ENCODE data around the gene SLC39A7. TPM values are rescaled to one million over a fixed set of nuclear protein-coding genes. Genes with fewer than 3 reads are reported as not detected.

The SLC39A7 gene
- total RNA-seq, 4 donors from 2014 or later, result 54.6 to 79.9 (median 66.4) TPM

GRCh38 chr6:33189625-33190448, 10.8 kb upstream of the SLC39A7 start:
- no peak for ATAC-seq
- H3K36me3 ChIP-seq, result peaks cover 0 to 10% of the 10 kb centered on the region in 2 donors
- TF ChIP-seq POLR2A (IDR thresholded peaks at IDR 0.05) (no peak), EP300 (IDR thresholded peaks at IDR 0.05) (no peak), CTCF (IDR thresholded peaks at IDR 0.05) (no peak), POLR2AphosphoS5 (IDR thresholded peaks at IDR 0.05) (no peak)
- 37 to 100% methylated on average over 1 to 4 of the region's 7 CpGs for WGBS, 2 donors (ENCODE audit: low coverage in 1 of 2)
- H3K4me3 ChIP-seq, result no peak overlapping the region
- no peaks in the 10 kb centered on the region for H3K9me3 ChIP-seq
- H3K27ac ChIP-seq, result no peak overlapping the region
- peaks cover 51% of the 10 kb centered on the region for H3K27me3 ChIP-seq
- peaks cover 0 to 21% (median 9%) of the 10 kb centered on the region in 3 donors for H3K4me1 ChIP-seq

- Histone ChIP-seq H3K27ac (no peak overlapping the region), H3K4me1 (peaks cover 0 to 21% (median 9%) of the 10 kb centered on the region in 3 donors), H3K9me3 (no peaks in the 10 kb centered on the region), H3K36me3 (peaks cover 0 to 17% of the 10 kb centered on the region in 2 donors), H3K27me3 (peaks cover 45% of the 10 kb centered on the region), H3K4me3 (no peak overlapping the region)
- TF ChIP-seq EP300 (IDR thresholded peaks at IDR 0.05) (no peak), POLR2A (IDR thresholded peaks at IDR 0.05) (no peak), POLR2AphosphoS5 (IDR thresholded peaks at IDR 0.05) (no peak), CTCF (IDR thresholded peaks at IDR 0.05) (no peak)
- ATAC-seq, result no peak
- 81 to 88% methylated on average over 2 to 8 of the region's 11 CpGs for WGBS, 2 donors (ENCODE audit: low coverage in 1 of 2)
Measured at GRCh38 chr6:33190504-33191107, 10.1 kb upstream of the SLC39A7 start.

- H3K27me3 ChIP-seq, result peaks cover 45% of the 10 kb centered on the region
Measured at GRCh38 chr6:33191383-33192104, 9.1 kb upstream of the SLC39A7 start.

GRCh38 chr6:33192105-33192646, 8.5 kb upstream of the SLC39A7 start, which contains the start of gene COL11A2:
COL11A2 (minus strand) TSS chr6:33192467; CDS start chr6:33192240, 227 bp downstream.
- Histone ChIP-seq H3K9me3 (no peaks in the 10 kb centered on the region), H3K27ac (peak within 1 kb of the TSS in 3 of 4 donors; percentile 48 to 79 (median 72)), H3K4me1 (peaks cover 0 to 22% (median 9%) of the 10 kb centered on the region in 3 donors), H3K27me3 (peaks cover 45% of the 10 kb centered on the region), H3K4me3 (peak within 1 kb of the TSS; percentile 15 to 45), H3K36me3 (peaks cover 0 to 33% of the 10 kb centered on the region in 2 donors)
- no CpG with 5 or more reads among the region's 35 CpGs for WGBS, 2 donors (ENCODE audit: low coverage in 1 of 2)
- TF ChIP-seq POLR2AphosphoS5 (IDR thresholded peaks at IDR 0.05) (no peak), EP300 (IDR thresholded peaks at IDR 0.05) (no peak), POLR2A (IDR thresholded peaks at IDR 0.05) (no peak), CTCF (IDR thresholded peaks at IDR 0.05) (no peak)
- no peak for ATAC-seq

More at GRCh38 chr6:33191383-33192104, 9.1 kb upstream of the SLC39A7 start:
- Histone ChIP-seq H3K27ac (no peak overlapping the region), H3K9me3 (no peaks in the 10 kb centered on the region), H3K36me3 (peaks cover 0 to 27% of the 10 kb centered on the region in 2 donors), H3K4me1 (peaks cover 0 to 21% (median 9%) of the 10 kb centered on the region in 3 donors), H3K4me3 (no peak overlapping the region)
- 83% methylated on average over 1 of the region's 8 CpGs; no CpG with 5 or more reads in 1 of the 2 donors for WGBS, 2 donors (ENCODE audit: low coverage in 1 of 2)
- TF ChIP-seq EP300 (IDR thresholded peaks at IDR 0.05) (no peak), CTCF (IDR thresholded peaks at IDR 0.05) (no peak), POLR2A (IDR thresholded peaks at IDR 0.05) (no peak), POLR2AphosphoS5 (IDR thresholded peaks at IDR 0.05) (no peak)
- ATAC-seq, result no peak

Measured in gastroesophageal sphincter (tissue), 4 donors.